Fibroblast of mammary gland (primary cell): ENCODE results near the gene NDRG2.

Experiments
- DNase-seq: peaks from one replicate; pipeline ENCODE4 v3.0.0-alpha.2; 2010; ENCODE audit warnings: low read depth
- H3K4me3 ChIP-seq: 2 replicates; pipeline ENCODE4 v1.5.1; 2011; ENCODE audit warnings: low read depth, mild to moderate bottlenecking, low read length, moderate library complexity; ENCODE audit not compliant: control insufficient read depth
- CTCF ChIP-seq: conservative IDR thresholded peaks from 2 replicates; pipeline ENCODE4 v1.5.1; 2011; ENCODE audit warnings: low read depth, low read length, inconsistent platforms; ENCODE audit not compliant: control insufficient read depth, insufficient read depth

Gene NDRG2

GRCh38 chr14:20971705-20972021, 53.2 kb downstream of the NDRG2 start:
- no peak for DNase-seq
- TF ChIP-seq CTCF, result no peak
- H3K4me3 ChIP-seq, result peak overlapping the region; percentile 72

GRCh38 chr14:20970983-20971704, 53.7 kb downstream of the NDRG2 start:
- peak overlapping the region; percentile 72 for H3K4me3 ChIP-seq
- TF ChIP-seq CTCF, result peak; percentile 86
- peak; percentile 77 for DNase-seq

GRCh38 chr14:20970647-20970982, 54.2 kb downstream of the NDRG2 start:
- H3K4me3 ChIP-seq, result peak overlapping the region; percentile 72
- no peak for TF ChIP-seq CTCF
- DNase-seq, result no peak

GRCh38 chr14:20969336-20969735, 55.5 kb downstream of the NDRG2 start:
- no peak for TF ChIP-seq CTCF
- H3K4me3 ChIP-seq, result no peak overlapping the region
- no peak for DNase-seq
